GM12873 (cell line): ENCODE measurements around the gene TRIOBP.

Source experiments
- TF ChIP-seq, protein P1 (sequence below): IDR thresholded peaks from 2 replicates; pipeline ENCODE4 v1.5.1; 2012; ENCODE audit warnings: low read depth, mild to moderate bottlenecking, moderate library complexity, low read length, control low read depth; ENCODE audit not compliant: insufficient read depth; ENCODE audit errors: missing control alignments

The TRIOBP gene

DNA sequence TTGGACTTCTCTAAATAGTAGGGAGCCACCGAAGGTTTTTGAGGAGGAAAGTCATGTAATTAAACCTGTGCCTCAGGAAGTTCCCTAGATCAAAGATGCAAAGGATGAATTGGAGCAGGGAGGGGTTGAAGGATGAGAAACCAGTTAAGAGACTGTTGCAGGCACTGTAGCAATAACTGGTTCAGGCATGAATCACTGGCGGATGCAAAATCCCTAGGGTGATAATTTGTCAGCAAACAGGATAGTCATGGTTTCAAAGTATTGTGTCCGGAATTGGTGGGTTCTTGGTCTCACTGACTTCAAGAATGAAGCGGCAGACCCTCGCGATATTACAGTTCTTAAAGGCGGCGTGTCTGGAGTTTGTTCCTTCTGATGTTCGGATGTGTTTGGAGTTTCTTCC is 19.9 kb downstream of the TRIOBP start:
- TF ChIP-seq, protein P1, sequence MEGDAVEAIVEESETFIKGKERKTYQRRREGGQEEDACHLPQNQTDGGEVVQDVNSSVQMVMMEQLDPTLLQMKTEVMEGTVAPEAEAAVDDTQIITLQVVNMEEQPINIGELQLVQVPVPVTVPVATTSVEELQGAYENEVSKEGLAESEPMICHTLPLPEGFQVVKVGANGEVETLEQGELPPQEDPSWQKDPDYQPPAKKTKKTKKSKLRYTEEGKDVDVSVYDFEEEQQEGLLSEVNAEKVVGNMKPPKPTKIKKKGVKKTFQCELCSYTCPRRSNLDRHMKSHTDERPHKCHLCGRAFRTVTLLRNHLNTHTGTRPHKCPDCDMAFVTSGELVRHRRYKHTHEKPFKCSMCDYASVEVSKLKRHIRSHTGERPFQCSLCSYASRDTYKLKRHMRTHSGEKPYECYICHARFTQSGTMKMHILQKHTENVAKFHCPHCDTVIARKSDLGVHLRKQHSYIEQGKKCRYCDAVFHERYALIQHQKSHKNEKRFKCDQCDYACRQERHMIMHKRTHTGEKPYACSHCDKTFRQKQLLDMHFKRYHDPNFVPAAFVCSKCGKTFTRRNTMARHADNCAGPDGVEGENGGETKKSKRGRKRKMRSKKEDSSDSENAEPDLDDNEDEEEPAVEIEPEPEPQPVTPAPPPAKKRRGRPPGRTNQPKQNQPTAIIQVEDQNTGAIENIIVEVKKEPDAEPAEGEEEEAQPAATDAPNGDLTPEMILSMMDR = no peak

GRCh38 chr22:37725551-37726240 is 28.8 kb downstream of the TRIOBP start:
- TF ChIP-seq, protein P1 = no peak

GRCh38 chr22:37726241-37726887 is 29.5 kb downstream of the TRIOBP start:
- TF ChIP-seq, protein P1 = peak; percentile 23

DNA sequence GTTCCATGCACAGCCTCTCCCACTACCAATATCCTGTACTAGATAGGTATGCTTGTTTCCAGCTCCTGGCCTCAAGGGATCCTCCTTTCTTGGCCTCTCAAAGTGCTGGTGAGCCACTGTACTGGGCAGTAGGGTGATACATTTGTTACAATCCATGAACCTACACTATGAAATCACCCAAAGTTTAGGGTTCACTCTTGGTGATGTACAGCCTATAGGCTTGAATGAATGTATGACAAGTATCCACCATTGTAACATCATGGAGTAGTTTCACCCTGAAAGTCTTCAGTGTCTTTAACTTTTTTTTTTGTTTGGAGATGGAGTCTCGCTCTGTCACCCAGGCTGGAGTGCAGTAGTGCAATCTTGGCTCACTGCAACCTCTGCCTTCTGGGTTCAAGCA is 31.8 kb downstream of the TRIOBP start:
- TF ChIP-seq, protein P1 = no peak

DNA sequence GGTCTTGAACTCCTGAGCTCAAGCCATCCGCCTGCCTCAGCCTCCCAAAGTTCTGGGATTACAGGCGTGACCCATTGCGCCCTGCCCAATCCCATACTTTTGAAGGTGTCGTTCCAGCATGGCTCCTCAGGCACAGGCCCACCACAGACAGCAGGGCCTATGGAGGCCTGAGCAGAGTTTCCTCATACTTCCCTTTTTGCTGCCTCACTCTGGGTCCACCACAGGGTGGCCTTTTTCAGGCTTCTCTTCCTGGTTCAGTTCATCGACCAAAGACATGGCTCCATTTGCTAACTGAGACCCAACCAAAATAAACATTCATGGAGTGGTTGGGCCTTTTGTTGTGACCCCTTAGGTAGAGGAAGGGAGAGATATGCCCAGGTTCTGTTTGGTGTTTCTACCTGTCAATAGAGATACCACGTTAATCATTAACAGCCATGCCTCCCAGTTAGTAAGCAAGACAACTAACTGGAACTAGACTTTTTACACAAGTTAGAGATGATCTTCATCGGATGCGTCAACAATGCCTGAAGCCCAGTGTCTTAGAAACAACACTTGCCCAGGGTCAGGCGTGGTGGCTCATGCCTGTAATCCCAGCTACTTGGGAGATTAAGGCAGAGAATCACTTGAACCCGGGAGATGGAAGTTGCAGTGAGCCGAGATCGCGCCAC is 35.1 kb downstream of the TRIOBP start:
- TF ChIP-seq, protein P1 = peak; percentile 37

GRCh38 chr22:37732699-37733607 is 36.1 kb downstream of the TRIOBP start:
- TF ChIP-seq, protein P1 = no peak
